Hematopoietic multipotent progenitor cell treated with erythropoietin and hydrocortisone succinate and interleukin-3 and kit ligand, for 8 days (in vitro differentiated cells): Measurements from ENCODE around the gene IRAK1.
A peak's percentile ranks its signal among the peaks of the same experiment; 100 is the strongest.

Source experiments
- DNase-seq: peaks from one replicate; pipeline ENCODE4 v3.0.0-alpha.2; 2015

Gene IRAK1

DNA sequence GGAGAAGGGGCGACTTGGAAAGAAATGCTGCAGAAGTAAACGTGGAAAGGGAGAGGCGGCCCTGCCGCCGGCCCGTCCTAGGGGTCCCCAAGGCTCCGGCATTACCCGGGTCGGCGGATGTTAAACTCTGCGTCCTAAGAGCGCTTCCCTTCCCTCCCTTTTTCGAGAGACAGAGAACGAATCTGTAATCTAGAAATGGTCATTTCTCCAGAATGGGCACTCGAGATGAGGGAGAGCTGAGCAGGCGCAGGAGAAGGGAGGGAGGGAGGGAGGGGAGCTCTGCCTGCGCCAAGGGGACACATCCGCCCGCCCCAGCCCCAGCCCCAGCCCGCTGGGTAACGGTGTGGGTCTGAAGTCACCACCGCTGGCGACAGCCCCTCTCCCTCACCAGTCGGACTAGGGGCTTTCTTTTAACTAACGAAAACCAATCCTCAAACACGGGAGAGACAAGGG is 49.8 kb downstream of the IRAK1 start:
- DNase-seq = no peak

- DNase-seq = no peak
Measured at GRCh38 chrX:153969125-153969903, 50.4 kb downstream of the IRAK1 start.

GRCh38 chrX:153968754-153969124 is 51.0 kb downstream of the IRAK1 start:
- peak; percentile 70 for DNase-seq

GRCh38 chrX:153968255-153968654 is 51.4 kb downstream of the IRAK1 start:
- no peak for DNase-seq

DNA sequence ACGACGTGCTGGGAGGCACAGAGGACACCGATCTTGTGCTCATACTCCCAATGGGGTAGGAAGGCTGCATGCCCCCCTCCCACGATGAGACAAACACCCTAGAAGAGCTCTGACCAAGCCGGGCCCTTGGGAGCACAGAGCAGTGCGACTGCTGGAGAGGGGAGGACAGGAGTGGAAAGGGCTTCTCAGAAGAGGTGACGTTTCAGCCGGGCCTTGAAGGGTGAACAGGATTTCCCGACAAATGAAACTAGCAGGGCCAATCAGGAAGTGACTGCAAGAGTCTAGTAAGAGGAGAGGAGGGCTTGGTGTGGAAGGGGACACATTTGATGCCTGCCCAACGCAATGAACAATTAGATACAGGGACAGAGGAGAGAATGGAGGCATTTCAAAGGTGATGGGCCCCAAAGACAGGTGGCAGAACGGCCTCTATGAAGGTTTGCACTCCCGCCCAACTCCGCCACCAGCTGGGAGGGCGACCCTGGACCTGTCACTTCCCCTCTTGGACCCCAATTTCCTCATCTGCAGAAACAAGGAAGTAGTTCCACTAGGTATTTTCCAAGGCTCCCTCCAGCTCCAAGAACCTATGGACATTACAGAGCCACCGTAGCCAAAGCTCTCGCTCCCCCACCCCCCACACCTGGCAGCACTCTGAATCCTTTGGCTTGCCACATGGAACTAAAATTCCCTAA is 52.0 kb downstream of the IRAK1 start:
- DNase-seq = no peak

GRCh38 chrX:153966841-153967535 is 52.7 kb downstream of the IRAK1 start:
- DNase-seq = no peak

DNA sequence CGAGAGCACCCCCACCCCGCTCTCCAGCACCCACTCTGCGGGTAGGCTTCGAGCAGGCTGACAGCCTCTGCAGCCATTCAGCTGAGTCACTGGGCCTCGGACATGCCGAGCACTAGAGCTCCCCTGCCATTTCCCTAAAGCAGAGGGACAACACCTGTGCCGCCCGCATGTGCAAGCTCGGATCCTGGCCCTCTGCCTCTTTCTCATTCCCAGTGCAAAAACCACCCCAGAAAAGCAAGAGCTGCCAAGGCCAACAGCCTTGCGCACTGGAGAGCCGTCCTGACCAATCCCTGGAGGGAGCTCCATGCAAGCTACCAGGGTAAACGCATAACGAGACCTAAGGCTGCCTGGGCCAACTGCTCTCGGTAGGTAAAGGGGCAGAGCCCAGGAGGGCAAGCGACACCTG is 53.4 kb downstream of the IRAK1 start:
- DNase-seq = no peak

DNA sequence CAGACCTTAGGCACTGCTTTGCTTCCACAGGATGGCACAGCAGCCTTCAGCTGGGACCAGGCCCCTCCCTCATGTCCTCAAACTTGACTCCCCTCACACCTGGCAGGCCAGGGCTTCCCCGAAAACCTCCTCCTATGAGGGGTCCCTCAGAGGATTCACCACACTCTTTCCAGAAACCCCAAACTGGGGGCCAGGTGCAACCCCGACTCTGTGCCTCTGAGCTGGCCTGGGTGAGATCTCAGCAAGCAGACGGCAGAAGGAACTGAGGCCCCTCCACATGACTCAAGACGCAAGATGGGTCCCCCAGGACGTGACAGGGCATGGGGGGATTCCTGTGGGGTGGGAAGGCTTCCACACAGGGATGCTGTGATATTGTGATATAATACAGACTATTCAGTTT is 54.3 kb downstream of the IRAK1 start:
- DNase-seq = no peak

GRCh38 chrX:153964105-153964504 is 55.6 kb downstream of the IRAK1 start:
- DNase-seq = no peak

DNA sequence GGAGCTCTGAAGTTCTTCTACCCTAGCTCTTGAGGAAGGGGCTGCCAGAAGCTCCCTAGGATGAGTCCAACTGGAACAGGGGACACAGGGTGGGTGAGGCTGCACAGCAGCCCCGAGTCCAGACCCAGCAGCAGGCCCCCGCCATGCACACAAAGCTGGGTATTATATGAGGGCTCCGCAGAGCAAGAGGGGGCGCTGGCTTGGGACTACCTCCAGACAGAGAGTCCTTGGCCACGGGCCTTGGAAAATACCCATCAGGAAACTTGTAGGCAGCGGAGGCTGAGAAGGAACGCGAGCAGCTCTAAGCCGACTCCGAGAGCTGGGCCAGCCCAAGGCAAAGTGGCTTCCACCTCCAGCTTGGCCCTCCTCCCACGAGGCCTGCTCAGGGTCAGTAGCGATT is 56.2 kb downstream of the IRAK1 start:
- no peak for DNase-seq

DNA sequence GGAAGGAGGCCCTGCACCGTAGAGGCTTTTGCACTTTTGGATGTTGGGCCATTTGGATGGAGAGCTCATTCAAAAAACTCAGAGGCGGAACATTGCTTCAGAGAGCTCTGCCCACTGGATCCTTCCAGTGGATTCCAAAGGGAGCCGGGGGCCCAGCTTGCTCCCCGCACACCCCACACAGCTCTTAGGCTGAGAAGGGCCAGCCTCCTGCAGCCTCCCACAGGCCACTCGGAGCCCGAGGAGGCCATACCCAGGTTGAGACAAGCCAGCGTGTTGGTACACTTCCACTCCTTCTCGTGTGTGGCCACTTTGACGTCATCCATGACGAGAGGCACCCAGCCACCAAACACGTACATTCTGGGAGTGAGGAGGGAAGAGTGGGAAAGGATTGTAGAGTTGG is 58.4 kb downstream of the IRAK1 start:
- no peak for DNase-seq

- no peak for DNase-seq
Measured at GRCh38 chrX:153960786-153961185, 58.9 kb downstream of the IRAK1 start.
